Measurements from ENCODE around the gene IMMP2L.

IMMP2L gene

GRCh38 chr7:111140091-111140865 lies 422.0 kb downstream of the IMMP2L start:
- DNase-seq: no peak

DNA sequence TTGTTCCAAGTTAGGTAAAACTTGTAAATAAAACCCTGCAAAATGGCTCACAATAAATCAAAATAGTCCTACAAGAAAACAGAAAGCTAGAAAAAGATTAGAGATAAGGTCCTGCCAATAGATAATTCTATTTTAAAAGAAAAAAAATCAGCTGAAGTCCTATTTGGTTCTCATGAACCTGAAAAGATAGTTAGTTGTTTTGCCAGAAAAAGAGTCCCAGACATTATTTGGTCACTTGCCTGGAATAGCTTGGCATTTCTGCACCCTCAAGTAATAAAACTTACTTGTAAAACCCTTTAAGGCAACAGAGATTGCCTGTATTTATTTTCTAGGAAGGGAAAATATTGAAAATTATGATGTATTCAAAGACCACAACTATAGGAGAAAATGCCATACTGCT lies 423.7 kb downstream of the IMMP2L start:
- DNase-seq: no peak

DNA sequence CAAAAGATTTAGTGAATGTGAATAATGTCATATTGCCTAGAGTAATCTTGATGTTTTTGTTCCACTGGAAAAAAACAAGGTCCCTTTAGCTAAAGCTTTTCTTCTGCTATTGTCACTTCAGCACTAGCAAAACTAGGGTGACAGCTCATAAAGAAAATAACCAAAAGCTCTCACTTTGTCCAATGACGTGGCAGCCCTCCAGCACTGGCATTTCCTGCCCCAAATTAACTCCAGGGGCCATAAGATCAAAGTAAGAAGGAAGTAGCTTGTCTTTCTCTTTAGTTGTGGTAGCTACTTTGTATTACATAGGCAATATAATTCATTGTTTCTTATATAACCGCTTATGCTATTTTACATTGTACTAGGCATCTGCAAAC lies 424.1 kb downstream of the IMMP2L start:
- no peak for DNase-seq

GRCh38 chr7:111137296-111138192 lies 424.7 kb downstream of the IMMP2L start:
- no peak for DNase-seq

DNA sequence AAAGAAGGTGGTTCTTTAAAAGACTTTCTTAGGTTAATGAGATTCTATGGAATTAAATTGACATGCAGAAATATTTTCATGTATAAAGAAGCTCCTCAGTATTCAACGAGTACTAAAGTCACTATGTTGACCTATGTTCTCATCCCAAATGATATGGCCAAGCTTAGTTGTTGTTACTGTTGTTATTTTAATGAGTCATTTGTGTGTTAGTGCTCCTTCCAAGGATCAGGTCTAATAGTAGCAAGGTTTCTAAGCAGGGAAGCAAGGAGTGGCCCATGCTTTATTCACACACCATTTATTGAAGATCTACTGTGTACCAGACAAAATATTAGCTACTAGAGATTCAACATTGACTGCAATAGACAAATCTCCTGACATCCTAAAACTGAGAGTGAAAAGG lies 429.5 kb downstream of the IMMP2L start:
- DNase-seq: no peak

DNA sequence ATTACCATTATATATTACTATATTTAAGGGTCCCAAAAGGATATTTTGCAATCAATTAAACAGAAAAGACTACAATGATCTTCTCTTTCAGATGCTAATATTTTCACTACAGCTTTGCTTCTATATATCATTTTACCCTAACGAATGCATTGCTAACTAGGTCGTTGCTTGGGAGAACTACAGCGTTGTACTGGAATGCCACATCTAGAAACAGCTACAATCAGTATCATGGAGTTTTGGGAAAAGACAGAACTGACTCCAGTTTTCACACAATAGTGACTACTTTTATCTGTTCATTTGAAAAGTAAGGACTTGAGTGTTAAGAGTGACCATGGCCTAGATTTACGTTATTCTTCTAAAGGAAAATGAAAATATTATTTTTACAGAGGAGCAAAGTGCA lies 432.9 kb downstream of the IMMP2L start:
- DNase-seq: no peak

- no peak for DNase-seq
Measured at GRCh38 chr7:111126987-111127386, 435.3 kb downstream of the IMMP2L start.

- no peak for DNase-seq
Measured at GRCh38 chr7:111115966-111116365, 446.3 kb downstream of the IMMP2L start.

GRCh38 chr7:111113263-111114017 lies 448.9 kb downstream of the IMMP2L start:
- DNase-seq: no peak

DNA sequence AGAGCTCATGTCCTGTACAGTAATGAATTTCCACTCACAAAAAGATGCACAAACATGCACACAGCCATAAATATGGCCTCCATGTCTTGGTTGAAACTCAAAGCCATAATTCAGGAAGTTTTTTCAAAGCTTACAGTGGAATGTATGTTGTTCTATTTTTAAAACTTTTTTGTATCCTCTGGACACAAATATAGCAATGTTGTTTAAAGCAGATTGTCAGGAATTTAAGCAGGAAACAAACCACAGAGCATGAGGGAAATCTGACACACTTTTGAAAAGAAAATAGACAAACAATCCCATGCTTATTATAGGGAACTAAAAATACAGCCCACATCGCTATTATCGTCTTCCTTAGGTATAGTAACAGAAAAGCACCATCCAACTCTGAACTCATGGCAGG lies 449.9 kb downstream of the IMMP2L start:
- DNase-seq: no peak

- DNase-seq: no peak
Measured at GRCh38 chr7:111108496-111108895, 453.8 kb downstream of the IMMP2L start.

GRCh38 chr7:111108000-111108399 lies 454.3 kb downstream of the IMMP2L start:
- DNase-seq: no peak

- no peak for DNase-seq
Measured at GRCh38 chr7:111107579-111107978, 454.7 kb downstream of the IMMP2L start.

- DNase-seq: no peak
Measured at GRCh38 chr7:111105269-111105668, 457.0 kb downstream of the IMMP2L start.

- DNase-seq: no peak
Measured at GRCh38 chr7:111104710-111105109, 457.6 kb downstream of the IMMP2L start.

GRCh38 chr7:111103678-111104274 lies 458.5 kb downstream of the IMMP2L start:
- no peak for DNase-seq

- no peak for DNase-seq
Measured at GRCh38 chr7:111103136-111103535, 459.2 kb downstream of the IMMP2L start.

GRCh38 chr7:111101856-111102646 lies 460.2 kb downstream of the IMMP2L start:
- no peak for DNase-seq

DNA sequence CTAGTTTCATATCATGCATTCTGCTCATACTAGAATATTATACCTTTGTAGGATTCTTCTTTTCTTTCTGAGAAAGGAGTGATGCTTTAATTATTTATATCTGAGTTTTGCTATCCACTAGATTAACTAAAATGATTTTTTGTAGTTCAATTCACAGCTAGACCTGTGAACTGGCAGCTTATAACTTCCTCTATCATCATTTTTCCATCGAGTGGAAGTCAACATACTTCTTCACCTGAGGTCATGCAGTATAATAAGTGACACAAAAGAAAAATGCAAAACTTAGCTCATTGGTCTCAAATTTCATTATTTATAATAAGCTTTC lies 463.4 kb downstream of the IMMP2L start:
- DNase-seq: no peak

GRCh38 chr7:111098011-111098925 lies 464.0 kb downstream of the IMMP2L start:
- DNase-seq: no peak

DNA sequence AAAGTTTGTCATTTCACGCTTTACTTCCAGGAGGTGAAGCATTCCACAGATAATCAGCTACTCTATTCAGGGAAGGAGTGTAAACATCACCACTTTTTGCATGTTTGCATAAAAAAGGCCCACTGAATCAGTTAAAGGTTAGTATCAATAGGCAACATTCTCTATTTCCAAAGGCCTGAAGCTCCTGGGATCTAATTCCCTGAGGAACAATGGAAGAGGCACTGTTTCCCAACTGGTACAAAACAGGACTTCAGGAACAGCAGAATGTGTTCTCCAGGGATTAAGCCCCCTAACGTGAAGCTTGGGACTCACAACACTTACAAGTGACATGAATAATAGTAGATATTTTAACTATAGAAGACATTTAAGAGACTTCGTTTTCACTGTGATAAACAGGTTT lies 465.3 kb downstream of the IMMP2L start:
- DNase-seq: no peak

Measured in cortex of kidney (tissue), 1 donor.